Body of pancreas (tissue), 4 donors: ENCODE data around the gene IFT81. TPM values are rescaled to one million over a fixed set of nuclear protein-coding genes. Genes with fewer than 3 reads are reported as not detected.

ENCODE experiments used
- ATAC-seq: fragments of 150-250 bp; one replicate; pipeline ENCODE4 v1.9.1; 2016
- DNase-seq, 4 donors: peaks; one replicate each; pipeline ENCODE4 v3.0.0-alpha.2; 2019
- H3K27ac ChIP-seq, 4 donors: fragments of 200-600 bp; sonication (generic); 1 replicate in 3 of 4; 2 replicates in 1 of 4; pipeline versions ENCODE4 v1.5.1 to v1.6.1; 2016 to 2019; ENCODE audit warnings: mild to moderate bottlenecking in 1 of 4, mixed read lengths in 1 of 4, moderate library complexity in 1 of 4
- H3K27me3 ChIP-seq, 2 donors: fragments of 200-600 bp; sonication (generic); one replicate each; pipeline ENCODE4 v1.6.0; 2016; ENCODE audit warnings: mild to moderate bottlenecking in 1 of 2
- H3K36me3 ChIP-seq, 2 donors: fragments of 200-600 bp; sonication (generic); replicated peaks in 1 of 2; 2 replicates each; pipeline ENCODE4 v1.5.1; 2016; ENCODE audit warnings: low read depth in 2 of 2; ENCODE audit not compliant: insufficient read depth in 1 of 2
- H3K4me1 ChIP-seq: fragments of 200-600 bp; sonication (generic); one replicate; pipeline ENCODE4 v1.6.0; 2016
- H3K4me3 ChIP-seq, 2 donors: fragments of 200-600 bp; sonication (generic); 1 replicate in 1 of 2; 2 replicates in 1 of 2; pipeline ENCODE4 v1.5.1; 2016 to 2019
- H3K9me3 ChIP-seq, 3 donors: fragments of 200-600 bp; sonication (generic); 1 replicate in 2 of 3; 2 replicates in 1 of 3; pipeline ENCODE4 v1.5.1; 2016
- POLR2A ChIP-seq, 3 donors: fragments of 450-650 bp; IDR thresholded peaks; one replicate each; pipeline ENCODE4 v1.6.1; 2016; ENCODE audit warnings: antibody characterized with exemption in 3 of 3, mild to moderate bottlenecking in 2 of 3
- WGBS, 2 donors: methylation state at CpG; one replicate each; pipeline ENCODE4 v1.1.5; 2017; 5-methylcytosine and 5-hydroxymethylcytosine counted together
- intact Hi-C: fragments of 100-400 bp; cut with DNase I; formaldehyde crosslinking; loops from one replicate; pipeline ENCODE4 v1.15.1; 2023
- total RNA-seq, 2 donors: library from RNA; depleted of rRNA; stranded (reverse); fragments of >200 nt; gene quantifications; one replicate each; pipeline ENCODE4 v1.1.0, GENCODE V29; 2016
- TF ChIP-seq, protein P1 (sequence below), 7 experiments: fragments of 450-650 bp in 4 of 7; fragments of 200-600 bp in 3 of 7; sonication (generic) in 3 of 7; IDR thresholded peaks; one replicate each; pipeline ENCODE4 v1.5.1; 2016 to 2019; ENCODE audit warnings: antibody characterized with exemption in 7 of 7

IFT81 gene
- total RNA-seq, 2 donors from 2014 or later = 5.2 to 6.3 TPM

DNA sequence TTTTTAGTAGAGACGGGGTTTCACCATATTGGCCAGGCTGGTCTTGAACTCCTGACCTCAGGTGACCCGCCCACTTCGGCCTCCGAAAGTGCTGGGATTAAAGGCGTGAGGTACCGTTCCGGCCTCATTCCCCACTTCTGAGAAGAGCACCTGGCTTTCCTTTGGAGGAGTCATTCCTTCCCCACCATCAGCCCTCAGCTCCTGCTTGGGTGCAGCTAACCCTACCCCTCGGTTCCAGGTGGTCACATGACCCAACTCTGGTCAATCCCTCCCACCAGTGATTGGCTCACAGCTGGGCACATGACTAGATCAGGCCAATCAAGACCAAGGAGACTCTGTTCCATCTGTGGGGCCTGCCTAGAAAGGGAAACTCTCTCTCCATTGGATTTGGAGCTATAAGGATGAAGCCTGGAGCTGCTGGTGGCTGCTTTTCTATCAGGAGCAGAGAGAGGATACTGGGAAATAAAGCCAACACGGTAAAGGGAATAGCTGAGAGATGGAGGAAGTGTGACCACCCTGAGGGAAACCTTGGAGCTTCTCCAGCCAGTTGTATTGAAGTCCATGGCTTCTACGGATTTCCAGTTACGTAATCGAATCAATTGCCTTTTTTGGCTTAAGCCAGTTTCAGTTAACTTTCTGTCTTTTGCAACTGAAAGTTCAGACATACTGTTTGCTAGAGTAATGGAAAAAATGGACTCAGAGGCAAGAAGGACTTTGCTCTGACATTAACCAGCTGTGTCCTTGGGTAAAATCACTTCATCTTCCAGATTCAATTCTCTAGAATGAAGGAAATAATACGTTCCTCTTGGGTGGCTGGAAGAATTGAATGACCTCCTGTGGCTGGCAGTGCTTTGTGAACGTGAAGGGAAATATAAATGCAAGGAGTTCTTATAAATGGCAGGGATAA lies 19.7 kb upstream of the IFT81 start:
- Histone ChIP-seq H3K4me1 (peaks cover 19% of the 10 kb centered on the region), H3K4me3 (no peak overlapping the region), H3K27ac (peak overlapping the region in 1 of 4 donors; percentile 13), H3K9me3 (no peaks in the 10 kb centered on the region), H3K36me3 (no peaks in the 10 kb centered on the region), H3K27me3 (no peaks in the 10 kb centered on the region)
- 68 to 77% methylated on average over 14 of the region's 14 CpGs for WGBS, 2 donors
- ATAC-seq (no peak), DNase-seq (no peak)
- intact Hi-C loops = no loop called here
- TF ChIP-seq, protein P1, sequence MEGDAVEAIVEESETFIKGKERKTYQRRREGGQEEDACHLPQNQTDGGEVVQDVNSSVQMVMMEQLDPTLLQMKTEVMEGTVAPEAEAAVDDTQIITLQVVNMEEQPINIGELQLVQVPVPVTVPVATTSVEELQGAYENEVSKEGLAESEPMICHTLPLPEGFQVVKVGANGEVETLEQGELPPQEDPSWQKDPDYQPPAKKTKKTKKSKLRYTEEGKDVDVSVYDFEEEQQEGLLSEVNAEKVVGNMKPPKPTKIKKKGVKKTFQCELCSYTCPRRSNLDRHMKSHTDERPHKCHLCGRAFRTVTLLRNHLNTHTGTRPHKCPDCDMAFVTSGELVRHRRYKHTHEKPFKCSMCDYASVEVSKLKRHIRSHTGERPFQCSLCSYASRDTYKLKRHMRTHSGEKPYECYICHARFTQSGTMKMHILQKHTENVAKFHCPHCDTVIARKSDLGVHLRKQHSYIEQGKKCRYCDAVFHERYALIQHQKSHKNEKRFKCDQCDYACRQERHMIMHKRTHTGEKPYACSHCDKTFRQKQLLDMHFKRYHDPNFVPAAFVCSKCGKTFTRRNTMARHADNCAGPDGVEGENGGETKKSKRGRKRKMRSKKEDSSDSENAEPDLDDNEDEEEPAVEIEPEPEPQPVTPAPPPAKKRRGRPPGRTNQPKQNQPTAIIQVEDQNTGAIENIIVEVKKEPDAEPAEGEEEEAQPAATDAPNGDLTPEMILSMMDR (IDR thresholded peaks at IDR 0.05) = no peak
- TF ChIP-seq POLR2A (IDR thresholded peaks at IDR 0.05) = no peak

DNA sequence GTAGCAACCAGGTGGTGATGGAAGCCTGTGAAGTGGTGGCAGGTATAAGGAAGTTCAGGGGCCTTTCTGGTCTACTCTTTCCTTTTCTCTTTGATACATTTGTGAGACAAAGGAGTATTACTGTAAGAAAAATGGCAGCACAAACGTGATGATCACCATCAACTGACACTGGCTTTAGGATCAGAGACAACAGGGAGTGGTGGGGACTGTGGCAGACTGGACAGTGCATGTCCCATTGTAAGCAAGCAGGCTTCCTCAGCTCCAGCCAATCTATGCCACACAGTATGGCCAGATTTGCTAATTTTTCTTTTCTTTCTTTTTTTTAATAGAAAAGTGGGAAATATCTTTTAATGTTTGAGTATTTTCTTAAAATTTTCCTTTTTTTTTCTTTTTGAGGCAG lies 19.0 kb upstream of the IFT81 start:
- Histone ChIP-seq H3K4me3 (no peak overlapping the region), H3K9me3 (no peaks in the 10 kb centered on the region), H3K27ac (peak overlapping the region in 1 of 4 donors; percentile 13), H3K27me3 (no peaks in the 10 kb centered on the region), H3K4me1 (peaks cover 25% of the 10 kb centered on the region), H3K36me3 (no peaks in the 10 kb centered on the region)
- ATAC-seq = no peak
- intact Hi-C loops = no loop called here
- TF ChIP-seq, protein P1 (IDR thresholded peaks at IDR 0.05) = no peak
- no peak for TF ChIP-seq POLR2A (IDR thresholded peaks at IDR 0.05)
- DNase-seq = no peak
- WGBS, 2 donors = 64 to 68% methylated on average over 1 of the region's 1 CpG

DNA sequence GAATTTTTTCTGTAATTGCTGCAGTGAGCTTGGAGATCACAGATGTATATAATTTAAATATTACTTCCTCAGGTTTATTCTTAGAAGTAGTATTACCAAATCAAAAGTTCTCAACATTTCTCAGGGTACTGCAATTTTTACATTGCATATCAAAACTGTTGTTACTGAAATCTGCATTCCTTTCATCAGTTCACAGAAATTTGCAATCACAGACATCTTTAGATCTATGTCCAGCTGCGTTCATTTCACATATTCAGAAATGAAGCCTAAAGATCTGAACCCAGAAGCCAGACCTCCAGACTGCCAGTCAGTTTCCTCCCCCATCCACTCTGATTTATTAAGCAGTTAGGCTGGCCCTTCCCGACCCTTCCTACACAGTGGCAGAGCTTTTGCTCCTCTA lies 18.2 kb upstream of the IFT81 start:
- DNase-seq (no peak), ATAC-seq (no peak)
- intact Hi-C loops = no loop called here
- H3K36me3 ChIP-seq = no peaks in the 10 kb centered on the region
- no peak overlapping the region for H3K4me3 ChIP-seq
- no peak for TF ChIP-seq POLR2A (IDR thresholded peaks at IDR 0.05)
- TF ChIP-seq, protein P1 (IDR thresholded peaks at IDR 0.05) = no peak
- H3K27me3 ChIP-seq = no peaks in the 10 kb centered on the region
- peaks cover 25% of the 10 kb centered on the region for H3K4me1 ChIP-seq
- no peak overlapping the region for H3K27ac ChIP-seq
- H3K9me3 ChIP-seq = no peaks in the 10 kb centered on the region
- 80% methylated on average over 2 of the region's 2 CpGs for WGBS, 2 donors

- ATAC-seq (peak; percentile 43), DNase-seq (peak; percentile 24 to 51 (median 28))
- Histone ChIP-seq H3K4me1 (peaks cover 25% of the 10 kb centered on the region), H3K36me3 (no peaks in the 10 kb centered on the region), H3K9me3 (no peaks in the 10 kb centered on the region), H3K4me3 (no peak overlapping the region), H3K27ac (peak overlapping the region in 1 of 4 donors; percentile 40), H3K27me3 (no peaks in the 10 kb centered on the region)
- intact Hi-C loops = no loop called here
- 87 to 95% methylated on average over 14 of the region's 14 CpGs for WGBS, 2 donors
- TF ChIP-seq POLR2A (IDR thresholded peaks at IDR 0.05) = no peak
- TF ChIP-seq, protein P1 (IDR thresholded peaks at IDR 0.05) = no peak
These were observed 16.5 kb upstream of the IFT81 start for GRCh38 chr12:110107369-110108281.
